A549 (cell line): ENCODE data around the gene ANXA6. TPM values are rescaled to one million over a fixed set of nuclear protein-coding genes. Genes with fewer than 3 reads are reported as not detected.

Experiments
- ATAC-seq, 2 experiments: fragments of 200-7000 bp in 1 of 2; fragments of >200 bp in 1 of 2; cut with Nextera tagmentation in 1 of 2; cut with Tn5 transposase in 1 of 2; 3 replicates each; pipeline versions ENCODE4 v1.8.0 to v1.9.1; 2018 to 2020; ENCODE audit warnings: mild to moderate bottlenecking in 1 of 2, moderate library complexity in 1 of 2
- CTCF ChIA-PET: fragments of 300-600 bp; sonication (Branson Sonifier 250); formaldehyde crosslinking; extraction: SDS; loops from one replicate; lab custom pipeline; 2021; ENCODE audit warnings: antibody characterized with exemption, inconsistent platforms; lab: Yijun Ruan, JAX
- POLR2A ChIA-PET: fragments of 350-600 bp; formaldehyde crosslinking; extraction: SDS; loops from one replicate; lab custom pipeline; 2021; ENCODE audit warnings: antibody characterized with exemption, inconsistent platforms; lab: Yijun Ruan, JAX
- DNase-seq, 2 experiments: peaks; one replicate each; pipeline versions ENCODE4 v3.0.0 to v3.0.0-alpha.2; 2011 to 2016; ENCODE audit warnings: low read depth in 1 of 2, low spot score in 1 of 2
- FAIRE-seq: peaks from 2 replicates; lab custom pipeline; 2011; peaks lifted over from hg19 to GRCh38; lab: Jason Lieb, UNC
- H3K27ac ChIP-seq, 2 experiments: fragments of >200 bp; sonication (Bioruptor Twin); formaldehyde crosslinking; 3 replicates each; pipeline ENCODE4 v1.5.1; 2016 to 2017
- H3K4me1 ChIP-seq: fragments of >200 bp; sonication (Bioruptor Twin); formaldehyde crosslinking; 3 replicates; pipeline ENCODE4 v1.6.1; 2016
- H3K4me2 ChIP-seq: fragments of >200 bp; sonication (Bioruptor Twin); formaldehyde crosslinking; 3 replicates; pipeline ENCODE4 v1.6.1; 2016
- H3K4me3 ChIP-seq: fragments of >200 bp; sonication (Bioruptor Twin); formaldehyde crosslinking; 3 replicates; pipeline ENCODE4 v1.5.1; 2016
- H3K9me3 ChIP-seq: fragments of >200 bp; sonication (Bioruptor Twin); formaldehyde crosslinking; 3 replicates; pipeline ENCODE4 v1.6.1; 2016
- BCL3 ChIP-seq: fragments of >200 bp; sonication (Bioruptor Twin); formaldehyde crosslinking; IDR thresholded peaks from 3 replicates; pipeline ENCODE4 v1.6.1; 2016
- CBX2 ChIP-seq: fragments of 200-600 bp; sonication (generic); IDR thresholded peaks from 2 replicates; pipeline ENCODE4 v1.6.1; 2016; ENCODE audit warnings: low read depth, mild to moderate bottlenecking, borderline replicate concordance
- CBX8 ChIP-seq: fragments of 200-600 bp; sonication (generic); IDR thresholded peaks from 2 replicates; pipeline ENCODE4 v1.6.1; 2016
- CHD2 ChIP-seq: fragments of 150-350 bp; IDR thresholded peaks from 2 replicates; pipeline ENCODE4 v1.6.1; 2014; ENCODE audit warnings: low read length; ENCODE audit not compliant: partially characterized antibody
- ELK1 ChIP-seq: fragments of 150-350 bp; IDR thresholded peaks from 2 replicates; pipeline ENCODE4 v1.6.1; 2014; ENCODE audit warnings: low read depth, mild to moderate bottlenecking, low read length
- EP300 ChIP-seq, 2 experiments: fragments of >200 bp; sonication (Bioruptor Twin); formaldehyde crosslinking; IDR thresholded peaks; 2 replicates in 1 of 2; 3 replicates in 1 of 2; pipeline ENCODE4 v1.6.1; 2016 to 2017
- FOXS1 ChIP-seq: fragments of 250-450 bp; sonication (Bioruptor Pico); IDR thresholded peaks from 2 replicates; pipeline ENCODE4 v1.5.0; 2020; ENCODE audit warnings: mild to moderate bottlenecking, moderate library complexity
- HDAC2 ChIP-seq: fragments of 200-600 bp; sonication (generic); IDR thresholded peaks from 2 replicates; pipeline ENCODE4 v1.6.1; 2016
- HES2 ChIP-seq: fragments of >200 bp; sonication (Bioruptor Twin); formaldehyde crosslinking; IDR thresholded peaks from 2 replicates; pipeline ENCODE4 v1.6.1; 2016
- HEYL ChIP-seq: fragments of 250-450 bp; sonication (Bioruptor Pico); IDR thresholded peaks from 2 replicates; pipeline ENCODE4 v1.8.0; 2021; ENCODE audit warnings: mild to moderate bottlenecking, moderate library complexity
- HOXA7 ChIP-seq: fragments of 250-450 bp; sonication (Bioruptor Pico); IDR thresholded peaks from 2 replicates; pipeline ENCODE4 v1.5.0; 2020; ENCODE audit warnings: mild to moderate bottlenecking, moderate library complexity
- HOXB13 ChIP-seq: fragments of 250-450 bp; sonication (Bioruptor Pico); IDR thresholded peaks from 2 replicates; pipeline ENCODE4 v1.5.0; 2020; ENCODE audit warnings: low read depth, mild to moderate bottlenecking, moderate library complexity
- MAZ ChIP-seq: fragments of 150-350 bp; IDR thresholded peaks from 2 replicates; pipeline ENCODE4 v1.6.1; 2014; ENCODE audit warnings: antibody characterized with exemption, low read depth, low read length, borderline replicate concordance
- NPAS2 ChIP-seq: fragments of 250-450 bp; sonication (Bioruptor Pico); IDR thresholded peaks from 2 replicates; pipeline ENCODE4 v1.8.0; 2022; ENCODE audit warnings: mild to moderate bottlenecking, moderate library complexity, borderline replicate concordance
- NR3C1 ChIP-seq: fragments of >200 bp; sonication (Bioruptor Twin); formaldehyde crosslinking; IDR thresholded peaks from 3 replicates; pipeline ENCODE4 v1.6.1; 2017
- PHF8 ChIP-seq: fragments of 200-600 bp; sonication (generic); IDR thresholded peaks from 2 replicates; pipeline ENCODE4 v1.6.1; 2016; ENCODE audit warnings: low read depth, mild to moderate bottlenecking, antibody characterized with exemption, moderate library complexity, borderline replicate concordance
- POLR2A ChIP-seq: IDR thresholded peaks from 2 replicates; pipeline ENCODE4 v1.6.1; 2012; ENCODE audit warnings: mild to moderate bottlenecking, low read length
- RAD21 ChIP-seq, 2 experiments: fragments of >200 bp in 1 of 2; sonication (Bioruptor Twin) in 1 of 2; formaldehyde crosslinking in 1 of 2; IDR thresholded peaks in 1 of 2; conservative IDR thresholded peaks in 1 of 2; 2 replicates in 1 of 2; 3 replicates in 1 of 2; pipeline ENCODE4 v1.6.1; 2012 to 2018; ENCODE audit warnings: inconsistent platforms in 1 of 2
- RFX5 ChIP-seq: fragments of 450-650 bp; IDR thresholded peaks from 2 replicates; pipeline ENCODE4 v1.7.1; 2014; ENCODE audit warnings: antibody characterized with exemption, mild to moderate bottlenecking, moderate library complexity
- RNF2 ChIP-seq: fragments of 200-600 bp; sonication (generic); IDR thresholded peaks from 2 replicates; pipeline ENCODE4 v1.6.1; 2016; ENCODE audit warnings: low read depth, mild to moderate bottlenecking, antibody characterized with exemption, moderate library complexity, borderline replicate concordance
- TFCP2L1 ChIP-seq: fragments of 250-450 bp; sonication (Bioruptor Pico); IDR thresholded peaks from 2 replicates; pipeline ENCODE4 v1.5.0; 2021; ENCODE audit warnings: mild to moderate bottlenecking
- TP53 ChIP-seq: fragments of 250-450 bp; sonication (Bioruptor Pico); IDR thresholded peaks from 2 replicates; pipeline ENCODE4 v1.5.0; 2021; ENCODE audit warnings: mild to moderate bottlenecking, moderate library complexity
- ZFP36 ChIP-seq: fragments of 450-650 bp; IDR thresholded peaks from 2 replicates; pipeline ENCODE4 v1.6.1; 2014; ENCODE audit warnings: borderline replicate concordance; ENCODE audit not compliant: partially characterized antibody
- WGBS: methylation state at CpG from one replicate; pipeline ENCODE4 v1.1.6; 2017; ENCODE audit errors: missing lambda C conversion rate; 5-methylcytosine and 5-hydroxymethylcytosine counted together
- polyA plus RNA-seq, 4 experiments: library from polyadenylated mRNA; depleted of rRNA in 3 of 4; stranded (reverse); fragments of >200 nt; fragmentation: RNase III in 1 of 4; extraction: RNeasy Plus Mini Kit Qiagen cat#74134 plus additional on column Dnase treatment in 1 of 4; gene quantifications; 2 replicates in 3 of 4; 3 replicates in 1 of 4; pipeline ENCODE4 v1.2.3, GENCODE V29; 2011 to 2017

The ANXA6 gene
- polyA plus RNA-seq, 2 of the 4 experiments (the other 2 are of a cell fraction), result 32.4 to 53.0 TPM

GRCh38 chr5:151139015-151139414, 18.6 kb downstream of the ANXA6 start:
- TF ChIP-seq HOXA7 (CRISPR knock-in tag), result no peak
- TF ChIP-seq BCL3, result no peak
- no peak for TF ChIP-seq HOXB13 (CRISPR knock-in tag)
- no peak for TF ChIP-seq HES2
- TF ChIP-seq RFX5, result no peak
- no peak for TF ChIP-seq HEYL (CRISPR knock-in tag)
- no peak for TF ChIP-seq RNF2
- TF ChIP-seq ZFP36, result no peak
- TF ChIP-seq NR3C1, result no peak
- no peak for TF ChIP-seq RAD21 (conservative IDR thresholded peaks at IDR 0.05 in 1 of 2, IDR thresholded peaks at IDR 0.05 in 1 of 2)
- TF ChIP-seq PHF8, result no peak
- TF ChIP-seq CBX8, result no peak
- TF ChIP-seq POLR2A, result no peak
- no peak for TF ChIP-seq EP300 (IDR thresholded peaks at IDR 0.05)
- no peak for DNase-seq
- Histone ChIP-seq H3K4me2 (no peak overlapping the region), H3K4me1 (no peaks in the 10 kb centered on the region), H3K27ac (no peak overlapping the region), H3K9me3 (no peaks in the 10 kb centered on the region), H3K4me3 (no peak overlapping the region)
- ATAC-seq, result no peak
- WGBS, result 79% methylated on average over 8 of the region's 8 CpGs
- CTCF ChIA-PET, result interaction anchor here (1.0 to 6.1 kb wide), 6 partner anchors 10 to 100 kb away, joined by 3 to 39 read pairs (median 4); no protein-coding TSS in a partner anchor
- POLR2A ChIA-PET, result no interaction called here
- no peak for FAIRE-seq

GRCh38 chr5:151138114-151138513, 19.5 kb downstream of the ANXA6 start:
- Histone ChIP-seq H3K4me3 (no peak overlapping the region), H3K27ac (no peak overlapping the region), H3K4me2 (no peak overlapping the region), H3K9me3 (no peaks in the 10 kb centered on the region), H3K4me1 (no peaks in the 10 kb centered on the region)
- POLR2A ChIA-PET, result no interaction called here
- TF ChIP-seq FOXS1 (CRISPR knock-in tag) (no peak), TP53 (no peak), ZFP36 (no peak), MAZ (no peak), CBX2 (no peak), RNF2 (no peak), NPAS2 (no peak), ELK1 (no peak), HDAC2 (no peak), TFCP2L1 (CRISPR knock-in tag) (no peak), POLR2A (no peak), CHD2 (no peak)
- no peak for ATAC-seq
- WGBS, result 24% methylated on average over 1 of the region's 1 CpG
- DNase-seq, result no peak
- no peak for FAIRE-seq
- CTCF ChIA-PET, result interaction anchor here (0.9 to 6.1 kb wide), 4 partner anchors 9 to 87 kb away, joined by 3 to 39 read pairs (median 8); no protein-coding TSS in a partner anchor
